ENCODE measurements around the gene MT2A. TPM values are rescaled to one million over a fixed set of nuclear protein-coding genes. Genes with fewer than 3 reads are reported as not detected.
A peak's percentile ranks its signal among the peaks of the same experiment; 100 is the strongest.

Gene MT2A
- total and polyA plus RNA-seq, 2 of the 13 experiments (the other 11 are each of a cell fraction or from before 2014, with no cell fraction given) = 135 to 371 TPM

- TF ChIP-seq MLXIP (CRISPR knock-in tag; IDR thresholded peaks at IDR 0.05; ENCODE audit: borderline replicate concordance) = no peak
- TF ChIP-seq PRDM4 (CRISPR knock-in tag; IDR thresholded peaks at IDR 0.05; ENCODE audit: borderline replicate concordance) = no peak
- no peak for TF ChIP-seq ZNF720 (CRISPR knock-in tag; IDR thresholded peaks at IDR 0.05)
- TF ChIP-seq FUBP1 (CRISPR knock-in tag; IDR thresholded peaks at IDR 0.05; ENCODE audit: borderline replicate concordance) = no peak
- no peak for TF ChIP-seq ARNT (IDR thresholded peaks at IDR 0.05)
- no peak for TF ChIP-seq ZNF317 (CRISPR knock-in tag; IDR thresholded peaks at IDR 0.05)
- peak; percentile 11; the same call in 1 of the 3 replicates for TF ChIP-seq MXI1 (IDR thresholded peaks at IDR 0.05; ENCODE audit: borderline replicate concordance, low read depth, low read length)
- TF ChIP-seq MED8 (CRISPR knock-in tag; IDR thresholded peaks at IDR 0.05; ENCODE audit: insufficient replicate concordance) = no peak
- TF ChIP-seq TMF1 (CRISPR knock-in tag; IDR thresholded peaks at IDR 0.05; ENCODE audit: low read depth) = no peak
- no peak for TF ChIP-seq CREB3 (CRISPR knock-in tag; IDR thresholded peaks at IDR 0.05)
- TF ChIP-seq ZKSCAN5 (CRISPR knock-in tag; IDR thresholded peaks at IDR 0.05) = no peak
- no peak for TF ChIP-seq ZNF414 (CRISPR knock-in tag; IDR thresholded peaks at IDR 0.05)
- no peak for TF ChIP-seq CSRNP2 (CRISPR knock-in tag; conservative IDR thresholded peaks at IDR 0.05; ENCODE audit: low read depth)
- no peak for TF ChIP-seq BATF2 (CRISPR knock-in tag; IDR thresholded peaks at IDR 0.05)
- no peak for TF ChIP-seq SRSF1 (optimal IDR thresholded peaks at IDR 0.05; ENCODE audit: low read depth, low read length)
- no peak for TF ChIP-seq SP1 (IDR thresholded peaks at IDR 0.05)
- no peak for TF ChIP-seq SP1 (CRISPR knock-in tag; IDR thresholded peaks at IDR 0.05)
- TF ChIP-seq PHF20 (CRISPR knock-in tag; IDR thresholded peaks at IDR 0.05) = no peak
- no peak; the same call in 1 of the 2 replicates for TF ChIP-seq FOSL2 (CRISPR knock-in tag; IDR thresholded peaks at IDR 0.05)
These were observed 1.7 kb downstream of the MT2A start (continued) for GRCh38 chr16:56610017-56610608.
